Measurements from ENCODE around the gene AP4E1.
"Not testable (repeated sequence)": the region's sequence is repeated elsewhere in the genome, so short reads cannot be mapped to it uniquely, and the experiment has no call there.

Gene AP4E1

GRCh38 chr15:50911621-50912020 is 3.1 kb downstream of the AP4E1 start:
- H3K4me3 ChIP-seq (ENCODE audit: low read depth, low read length) = no peak overlapping the region
- no peak overlapping the region for H3K27ac ChIP-seq (ENCODE audit: low read depth, low read length)
- H3K9ac ChIP-seq (ENCODE audit: low read depth, low read length) = no peak overlapping the region

GRCh38 chr15:50916400-50916799 is 7.9 kb downstream of the AP4E1 start:
- H3K9me3 ChIP-seq (ENCODE audit: control insufficient read depth, insufficient read depth, low read length) = no peaks in the 10 kb centered on the region

More at GRCh38 chr15:50911621-50912020, 3.1 kb downstream of the AP4E1 start:
- peaks cover 7% of the 10 kb centered on the region; the same call in 1 of the 2 replicates for H3K4me1 ChIP-seq (ENCODE audit: control insufficient read depth, insufficient read depth, low read length)
- no peaks in the 10 kb centered on the region for H3K9me3 ChIP-seq (ENCODE audit: control insufficient read depth, insufficient read depth, low read length)
- peaks cover 32% of the 10 kb centered on the region for H3K36me3 ChIP-seq (ENCODE audit: control insufficient read depth, insufficient read depth, low read length)
- peaks cover 8% of the 10 kb centered on the region; the same call in 1 of the 2 replicates for H3K27me3 ChIP-seq (ENCODE audit: control insufficient read depth, insufficient read depth, low read length)

GRCh38 chr15:50919359-50919758 is 10.9 kb downstream of the AP4E1 start:
- not testable (repeated sequence) for H3K4me1 ChIP-seq (ENCODE audit: control insufficient read depth, insufficient read depth, low read length); H3K27me3 ChIP-seq (ENCODE audit: control insufficient read depth, insufficient read depth, low read length); H3K9ac ChIP-seq (ENCODE audit: low read depth, low read length); H3K27ac ChIP-seq (ENCODE audit: low read depth, low read length); H3K4me3 ChIP-seq (ENCODE audit: low read depth, low read length); H3K9me3 ChIP-seq (ENCODE audit: control insufficient read depth, insufficient read depth, low read length)
- peaks cover 46% of the 10 kb centered on the region for H3K36me3 ChIP-seq (ENCODE audit: control insufficient read depth, insufficient read depth, low read length)

More at GRCh38 chr15:50916400-50916799, 7.9 kb downstream of the AP4E1 start:
- no peaks in the 10 kb centered on the region for H3K27me3 ChIP-seq (ENCODE audit: control insufficient read depth, insufficient read depth, low read length)
- no peak overlapping the region for H3K4me3 ChIP-seq (ENCODE audit: low read depth, low read length)
- H3K36me3 ChIP-seq (ENCODE audit: control insufficient read depth, insufficient read depth, low read length) = peaks cover 52% of the 10 kb centered on the region
- H3K27ac ChIP-seq (ENCODE audit: low read depth, low read length) = no peak overlapping the region
- no peak overlapping the region for H3K9ac ChIP-seq (ENCODE audit: low read depth, low read length)
- no peaks in the 10 kb centered on the region for H3K4me1 ChIP-seq (ENCODE audit: control insufficient read depth, insufficient read depth, low read length)

- no peaks in the 10 kb centered on the region for H3K27me3 ChIP-seq (ENCODE audit: control insufficient read depth, insufficient read depth, low read length)
- no peaks in the 10 kb centered on the region for H3K4me1 ChIP-seq (ENCODE audit: control insufficient read depth, insufficient read depth, low read length)
- no peak overlapping the region for H3K27ac ChIP-seq (ENCODE audit: low read depth, low read length)
- H3K9ac ChIP-seq (ENCODE audit: low read depth, low read length) = no peak overlapping the region
- no peaks in the 10 kb centered on the region for H3K9me3 ChIP-seq (ENCODE audit: control insufficient read depth, insufficient read depth, low read length)
- peaks cover 48% of the 10 kb centered on the region for H3K36me3 ChIP-seq (ENCODE audit: control insufficient read depth, insufficient read depth, low read length)
- H3K4me3 ChIP-seq (ENCODE audit: low read depth, low read length) = no peak overlapping the region
Observed at GRCh38 chr15:50925281-50925680, 16.8 kb downstream of the AP4E1 start.

GRCh38 chr15:50929062-50929461 is 20.6 kb downstream of the AP4E1 start:
- H3K27me3 ChIP-seq (ENCODE audit: control insufficient read depth, insufficient read depth, low read length) = no peaks in the 10 kb centered on the region
- no peaks in the 10 kb centered on the region for H3K4me1 ChIP-seq (ENCODE audit: control insufficient read depth, insufficient read depth, low read length)
- no peak overlapping the region for H3K27ac ChIP-seq (ENCODE audit: low read depth, low read length)
- H3K9me3 ChIP-seq (ENCODE audit: control insufficient read depth, insufficient read depth, low read length) = no peaks in the 10 kb centered on the region
- H3K4me3 ChIP-seq (ENCODE audit: low read depth, low read length) = no peak overlapping the region
- H3K36me3 ChIP-seq (ENCODE audit: control insufficient read depth, insufficient read depth, low read length) = peaks cover 44% of the 10 kb centered on the region
- H3K9ac ChIP-seq (ENCODE audit: low read depth, low read length) = no peak overlapping the region

GRCh38 chr15:50930792-50931191 is 22.3 kb downstream of the AP4E1 start:
- Histone ChIP-seq H3K4me1 (ENCODE audit: control insufficient read depth, insufficient read depth, low read length) (no peaks in the 10 kb centered on the region), H3K36me3 (ENCODE audit: control insufficient read depth, insufficient read depth, low read length) (peaks cover 41% of the 10 kb centered on the region), H3K9me3 (ENCODE audit: control insufficient read depth, insufficient read depth, low read length) (no peaks in the 10 kb centered on the region), H3K27ac (ENCODE audit: low read depth, low read length) (no peak overlapping the region), H3K4me3 (ENCODE audit: low read depth, low read length) (no peak overlapping the region), H3K9ac (ENCODE audit: low read depth, low read length) (no peak overlapping the region), H3K27me3 (ENCODE audit: control insufficient read depth, insufficient read depth, low read length) (no peaks in the 10 kb centered on the region)

- Histone ChIP-seq H3K36me3 (ENCODE audit: control insufficient read depth, insufficient read depth, low read length) (peaks cover 21% of the 10 kb centered on the region), H3K27ac (ENCODE audit: low read depth, low read length) (no peak overlapping the region), H3K27me3 (ENCODE audit: control insufficient read depth, insufficient read depth, low read length) (no peaks in the 10 kb centered on the region), H3K4me1 (ENCODE audit: control insufficient read depth, insufficient read depth, low read length) (no peaks in the 10 kb centered on the region), H3K4me3 (ENCODE audit: low read depth, low read length) (no peak overlapping the region), H3K9ac (ENCODE audit: low read depth, low read length) (no peak overlapping the region), H3K9me3 (ENCODE audit: control insufficient read depth, insufficient read depth, low read length) (no peaks in the 10 kb centered on the region)
Observed at GRCh38 chr15:50933341-50933740, 24.9 kb downstream of the AP4E1 start.

- peaks cover 3% of the 10 kb centered on the region; the same call in 1 of the 2 replicates for H3K36me3 ChIP-seq (ENCODE audit: control insufficient read depth, insufficient read depth, low read length)
- no peaks in the 10 kb centered on the region for H3K27me3 ChIP-seq (ENCODE audit: control insufficient read depth, insufficient read depth, low read length)
- H3K9ac ChIP-seq (ENCODE audit: low read depth, low read length) = no peak overlapping the region
- no peak overlapping the region for H3K4me3 ChIP-seq (ENCODE audit: low read depth, low read length)
- H3K27ac ChIP-seq (ENCODE audit: low read depth, low read length) = no peak overlapping the region
- H3K9me3 ChIP-seq (ENCODE audit: control insufficient read depth, insufficient read depth, low read length) = no peaks in the 10 kb centered on the region
- no peaks in the 10 kb centered on the region for H3K4me1 ChIP-seq (ENCODE audit: control insufficient read depth, insufficient read depth, low read length)
Observed at GRCh38 chr15:50938525-50938924, 30.0 kb downstream of the AP4E1 start.

GRCh38 chr15:50939911-50940310 is 31.4 kb downstream of the AP4E1 start:
- Histone ChIP-seq H3K27me3 (ENCODE audit: control insufficient read depth, insufficient read depth, low read length) (no peaks in the 10 kb centered on the region), H3K9me3 (ENCODE audit: control insufficient read depth, insufficient read depth, low read length) (no peaks in the 10 kb centered on the region), H3K4me1 (ENCODE audit: control insufficient read depth, insufficient read depth, low read length) (no peaks in the 10 kb centered on the region), H3K4me3 (ENCODE audit: low read depth, low read length) (no peak overlapping the region), H3K36me3 (ENCODE audit: control insufficient read depth, insufficient read depth, low read length) (peaks cover 15% of the 10 kb centered on the region), H3K9ac (ENCODE audit: low read depth, low read length) (no peak overlapping the region), H3K27ac (ENCODE audit: low read depth, low read length) (no peak overlapping the region)

GRCh38 chr15:50940506-50940905 is 32.0 kb downstream of the AP4E1 start:
- no peak overlapping the region for H3K27ac ChIP-seq (ENCODE audit: low read depth, low read length)
- H3K4me1 ChIP-seq (ENCODE audit: control insufficient read depth, insufficient read depth, low read length) = no peaks in the 10 kb centered on the region
- H3K4me3 ChIP-seq (ENCODE audit: low read depth, low read length) = no peak overlapping the region
- no peaks in the 10 kb centered on the region for H3K9me3 ChIP-seq (ENCODE audit: control insufficient read depth, insufficient read depth, low read length)
- no peak overlapping the region for H3K9ac ChIP-seq (ENCODE audit: low read depth, low read length)
- no peaks in the 10 kb centered on the region for H3K27me3 ChIP-seq (ENCODE audit: control insufficient read depth, insufficient read depth, low read length)
- H3K36me3 ChIP-seq (ENCODE audit: control insufficient read depth, insufficient read depth, low read length) = peaks cover 19% of the 10 kb centered on the region

GRCh38 chr15:50943638-50944037 is 35.2 kb downstream of the AP4E1 start:
- Histone ChIP-seq H3K27me3 (ENCODE audit: control insufficient read depth, insufficient read depth, low read length) (no peaks in the 10 kb centered on the region), H3K9me3 (ENCODE audit: control insufficient read depth, insufficient read depth, low read length) (no peaks in the 10 kb centered on the region), H3K36me3 (ENCODE audit: control insufficient read depth, insufficient read depth, low read length) (peaks cover 19% of the 10 kb centered on the region), H3K27ac (ENCODE audit: low read depth, low read length) (no peak overlapping the region), H3K4me3 (ENCODE audit: low read depth, low read length) (no peak overlapping the region), H3K9ac (ENCODE audit: low read depth, low read length) (no peak overlapping the region), H3K4me1 (ENCODE audit: control insufficient read depth, insufficient read depth, low read length) (no peaks in the 10 kb centered on the region)

GRCh38 chr15:50944672-50945071 is 36.2 kb downstream of the AP4E1 start:
- H3K4me1 ChIP-seq (ENCODE audit: control insufficient read depth, insufficient read depth, low read length) = no peaks in the 10 kb centered on the region
- peaks cover 21% of the 10 kb centered on the region for H3K36me3 ChIP-seq (ENCODE audit: control insufficient read depth, insufficient read depth, low read length)
- H3K27me3 ChIP-seq (ENCODE audit: control insufficient read depth, insufficient read depth, low read length) = no peaks in the 10 kb centered on the region
- no peak overlapping the region for H3K9ac ChIP-seq (ENCODE audit: low read depth, low read length)
- no peak overlapping the region for H3K27ac ChIP-seq (ENCODE audit: low read depth, low read length)
- H3K4me3 ChIP-seq (ENCODE audit: low read depth, low read length) = no peak overlapping the region
- H3K9me3 ChIP-seq (ENCODE audit: control insufficient read depth, insufficient read depth, low read length) = no peaks in the 10 kb centered on the region
